ENCODE results near the gene PDSS2.
"Not testable (repeated sequence)": the region's sequence is repeated elsewhere in the genome, so short reads cannot be mapped to it uniquely, and the experiment has no call there.

PDSS2 gene

GRCh38 chr6:107321793-107322192 lies 137.6 kb downstream of the PDSS2 start:
- no peak for DNase-seq (ENCODE audit: low spot score)

DNA sequence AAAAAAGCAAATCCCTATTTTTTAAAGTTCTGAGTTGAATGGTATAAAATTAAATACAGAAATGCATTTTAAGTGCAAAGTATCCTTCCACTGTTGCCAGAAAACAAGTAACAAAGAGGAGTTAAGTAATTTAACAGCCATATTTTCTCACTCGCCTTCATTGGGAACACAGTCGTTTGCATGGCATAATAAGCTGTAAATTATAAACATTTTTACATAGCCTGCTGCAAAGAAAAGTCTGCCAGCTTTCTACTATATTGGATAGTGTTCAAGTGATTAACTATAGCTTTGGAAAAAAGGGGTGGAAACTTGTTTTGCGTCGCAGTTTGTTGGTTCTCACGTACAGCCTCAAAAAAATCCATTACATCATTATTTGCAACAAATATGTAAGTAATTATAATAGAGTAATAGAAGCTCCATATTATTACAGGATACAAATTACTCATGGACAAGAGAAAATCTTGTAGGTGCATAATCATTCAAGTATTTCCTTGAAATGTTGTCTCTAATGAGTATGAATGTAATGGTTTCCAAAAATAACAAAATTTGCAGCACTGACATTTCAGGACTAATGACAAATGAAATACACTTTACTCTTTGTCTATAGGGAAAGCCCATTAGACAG lies 139.3 kb downstream of the PDSS2 start:
- no peak for DNase-seq (ENCODE audit: low spot score)

GRCh38 chr6:107318100-107318736 lies 141.1 kb downstream of the PDSS2 start:
- DNase-seq (ENCODE audit: low spot score), result peak; percentile 57

DNA sequence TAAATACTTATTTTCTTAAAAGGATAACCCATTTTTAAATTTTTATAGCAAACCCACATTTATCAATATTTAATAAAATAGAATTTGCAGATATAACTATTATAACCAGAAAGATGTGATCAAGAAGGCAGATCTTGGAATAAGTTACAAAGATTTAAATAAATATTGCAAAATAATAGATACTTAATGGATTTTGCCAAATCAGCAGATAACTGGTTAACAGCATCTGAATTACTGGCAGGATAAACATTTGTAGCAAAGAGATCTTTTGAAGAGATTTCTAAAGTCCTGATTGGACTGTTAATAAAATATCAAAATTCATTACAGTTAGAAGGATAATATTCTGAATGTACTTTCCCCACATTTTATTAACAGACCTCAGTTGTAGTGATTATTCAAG lies 144.2 kb downstream of the PDSS2 start:
- no peak for DNase-seq (ENCODE audit: low spot score)

- no peak for DNase-seq (ENCODE audit: low spot score)
Observed at GRCh38 chr6:107314531-107314939, 144.8 kb downstream of the PDSS2 start.

- DNase-seq (ENCODE audit: low spot score), result no peak
Observed at GRCh38 chr6:107313776-107314175, 145.6 kb downstream of the PDSS2 start.

DNA sequence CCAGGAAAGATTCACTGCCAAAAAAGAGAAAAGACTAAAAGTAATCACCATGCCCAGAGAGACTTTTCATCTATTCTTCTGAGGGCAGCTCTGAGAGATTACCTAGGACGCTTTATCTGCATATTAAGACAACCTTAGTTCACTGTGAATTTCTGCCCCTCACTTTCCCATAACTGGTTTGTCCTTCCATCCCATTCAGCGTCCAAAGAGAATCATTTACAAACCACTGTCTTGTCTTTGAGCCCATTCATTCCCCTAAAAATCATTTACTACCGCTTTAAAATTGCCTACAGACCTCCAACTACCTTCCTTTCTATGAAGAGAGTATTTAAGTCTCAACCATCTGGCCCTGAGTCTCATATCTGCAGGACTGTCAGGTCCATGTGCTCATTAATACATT lies 149.0 kb downstream of the PDSS2 start:
- DNase-seq (ENCODE audit: low spot score), result no peak

DNA sequence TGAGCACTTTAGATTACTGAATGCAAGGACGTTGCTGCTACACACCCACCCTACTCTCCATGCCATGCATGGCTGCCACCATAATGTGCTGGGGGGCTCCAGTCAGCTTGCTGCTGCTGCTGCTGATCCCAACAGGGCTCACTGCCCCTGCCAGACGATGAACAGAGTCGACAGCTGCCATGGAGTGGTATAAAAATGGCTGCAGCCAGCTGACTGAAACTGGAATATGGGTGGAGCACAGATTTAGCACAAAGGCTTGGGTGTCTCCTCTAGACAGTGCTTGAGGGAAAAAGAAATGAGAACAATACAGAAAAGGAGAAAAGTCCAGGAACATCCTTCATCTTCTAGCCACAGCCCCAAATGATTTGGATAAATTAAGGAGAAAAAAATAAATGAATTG lies 150.7 kb downstream of the PDSS2 start:
- DNase-seq (ENCODE audit: low spot score), result no peak

DNA sequence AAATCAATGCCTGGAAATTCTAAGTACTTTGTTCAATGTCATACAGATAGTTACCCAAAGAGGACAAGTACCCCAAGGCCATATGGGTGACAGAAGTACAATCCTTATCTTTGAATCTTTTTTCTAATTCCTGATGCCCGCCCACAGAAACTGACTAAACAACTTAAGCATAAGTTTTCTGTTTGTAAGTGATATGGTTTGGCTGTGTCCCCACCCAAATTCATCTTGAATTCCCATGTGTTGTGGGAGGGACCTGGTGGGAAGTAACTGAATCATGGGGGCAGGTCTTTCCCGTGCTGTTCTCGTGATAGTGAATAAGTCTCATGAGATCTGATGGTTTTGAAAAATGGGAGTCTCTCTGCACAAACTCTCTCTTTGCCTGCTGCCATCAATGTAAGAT lies 153.4 kb downstream of the PDSS2 start:
- not testable (repeated sequence) for DNase-seq (ENCODE audit: low spot score)

GRCh38 chr6:107305391-107305790 lies 154.0 kb downstream of the PDSS2 start:
- no peak for DNase-seq (ENCODE audit: low spot score)

DNA sequence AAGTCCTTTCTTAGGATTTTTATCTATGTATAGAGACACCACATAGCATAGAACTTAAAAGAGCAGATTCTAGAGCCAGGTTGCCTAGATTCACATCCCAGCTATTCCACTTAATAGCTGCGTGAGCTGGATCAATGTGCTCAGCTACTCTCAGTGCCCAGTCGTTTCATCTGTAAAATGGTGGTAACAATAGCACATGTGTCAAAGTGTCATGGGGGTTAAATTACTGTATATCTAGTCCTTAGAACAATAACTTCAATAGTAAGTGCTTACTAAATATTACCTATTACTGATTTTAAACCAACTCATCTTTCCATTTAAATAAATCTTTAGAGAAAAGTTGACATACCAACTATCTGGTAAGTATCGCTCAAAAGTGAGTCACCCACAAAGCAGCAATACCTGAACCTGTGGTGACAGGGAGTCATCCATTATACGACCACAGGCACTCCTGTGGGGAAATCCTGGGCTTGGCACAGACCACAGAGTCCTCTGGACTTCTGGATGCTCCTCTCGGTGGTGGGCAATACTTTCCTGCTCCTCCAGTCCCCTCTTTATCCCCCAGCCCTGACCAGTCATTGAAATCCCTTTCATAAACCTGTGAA lies 154.8 kb downstream of the PDSS2 start:
- DNase-seq (ENCODE audit: low spot score), result no peak

DNA sequence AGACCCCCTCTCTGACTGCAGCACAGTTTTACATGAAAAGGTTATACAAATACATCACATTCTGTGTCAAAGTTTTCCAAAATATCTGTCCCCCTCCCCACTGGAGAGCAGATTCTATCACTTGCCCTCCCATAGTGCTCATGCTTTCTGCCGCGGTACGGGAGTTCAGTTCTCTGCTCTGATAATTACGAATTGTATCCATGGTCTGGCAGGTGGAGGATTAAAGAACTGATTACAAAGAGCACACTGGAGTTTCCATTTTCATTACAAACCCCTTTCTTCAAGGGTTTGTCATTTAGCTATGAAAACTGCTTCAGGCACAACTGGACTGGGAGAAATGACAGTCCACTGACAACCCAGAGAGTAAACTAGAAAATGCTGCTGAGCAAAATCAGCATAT lies 166.0 kb downstream of the PDSS2 start:
- peak; percentile 5 for DNase-seq (ENCODE audit: low spot score)

DNA sequence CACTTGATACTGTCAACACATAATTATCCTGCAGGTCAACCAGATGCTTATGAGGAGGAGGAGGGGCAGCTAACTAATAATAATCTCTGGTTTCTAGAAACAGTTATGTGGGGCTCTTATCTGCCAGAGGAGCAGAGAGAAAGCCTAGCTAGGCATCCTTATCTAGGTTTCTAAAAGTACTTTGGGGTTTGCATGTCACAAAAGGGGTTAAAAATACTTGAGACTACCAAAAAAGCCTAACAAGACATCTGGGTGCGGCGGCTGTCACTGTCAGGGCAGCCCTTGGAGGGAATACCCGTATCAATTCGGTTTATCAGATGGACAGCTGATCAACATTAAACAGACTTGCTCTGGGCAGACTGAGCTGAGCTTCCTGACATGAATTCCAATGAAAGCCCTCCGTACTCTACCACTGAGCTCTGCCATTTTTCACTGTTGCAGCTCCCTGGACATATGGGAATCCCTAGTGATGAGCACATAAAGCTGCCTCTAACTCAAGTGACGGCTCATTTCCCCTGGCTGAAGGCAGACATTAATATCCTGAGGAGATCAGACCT lies 166.6 kb downstream of the PDSS2 start:
- peak; percentile 18 for DNase-seq (ENCODE audit: low spot score)

DNA sequence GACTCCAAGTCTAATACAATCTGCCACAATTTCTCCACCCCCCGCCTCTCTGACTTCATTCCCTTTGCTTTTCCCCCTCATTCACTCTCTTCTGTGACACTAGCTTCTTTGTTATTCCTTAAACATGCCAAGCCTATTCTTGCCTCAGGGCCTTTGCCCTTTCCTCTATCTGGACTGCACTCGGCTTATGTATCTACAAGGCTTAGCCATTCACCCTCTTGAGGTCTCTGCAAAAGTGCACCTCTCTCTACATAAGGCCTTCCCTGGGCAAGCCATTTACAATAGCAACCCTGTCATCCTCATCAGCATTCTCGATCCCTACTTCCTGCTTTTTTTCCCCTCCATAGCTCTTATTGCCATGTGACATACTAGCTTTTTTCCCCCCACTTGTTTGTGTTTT lies 168.9 kb downstream of the PDSS2 start:
- DNase-seq (ENCODE audit: low spot score), result no peak

GRCh38 chr6:107289258-107289657 lies 170.1 kb downstream of the PDSS2 start:
- DNase-seq (ENCODE audit: low spot score), result not testable (repeated sequence)

DNA sequence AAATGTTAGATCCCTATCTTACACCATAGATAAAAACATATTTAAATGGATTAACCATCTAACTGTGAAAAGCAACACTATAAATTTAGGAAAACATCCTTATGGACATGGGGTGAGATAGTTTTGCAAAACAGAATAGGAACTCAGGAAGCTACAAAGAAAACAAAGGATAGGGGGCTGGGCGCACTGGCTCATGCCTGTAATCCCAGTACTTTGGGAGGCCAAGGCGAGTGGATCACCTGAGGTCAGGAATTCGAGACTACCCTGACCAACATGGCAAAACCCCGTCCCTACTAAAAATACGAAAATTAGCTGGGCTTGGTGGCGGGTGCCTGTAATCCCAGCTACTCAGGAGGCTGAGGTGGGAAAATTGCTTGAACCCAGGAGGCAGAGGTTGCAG lies 173.7 kb downstream of the PDSS2 start:
- not testable (repeated sequence) for DNase-seq (ENCODE audit: low spot score)

DNA sequence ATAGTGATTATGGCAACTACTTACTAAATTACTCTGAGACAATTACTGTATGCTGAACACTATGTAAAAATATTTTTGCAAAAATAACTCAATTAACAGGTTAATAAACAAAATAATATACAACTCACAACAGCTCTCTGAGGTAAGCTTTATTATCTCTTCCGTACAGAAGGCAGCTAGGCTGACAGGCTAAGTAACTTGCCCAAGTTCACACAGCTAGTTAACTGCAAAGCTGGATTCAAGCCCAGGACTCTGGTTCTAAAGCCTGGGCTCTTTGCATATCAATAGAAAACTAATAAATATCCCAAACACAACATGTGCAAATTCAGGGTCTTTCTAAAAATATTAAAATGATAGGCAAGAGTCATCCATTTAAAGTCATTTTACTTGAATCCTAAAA lies 174.6 kb downstream of the PDSS2 start:
- DNase-seq (ENCODE audit: low spot score), result no peak

DNA sequence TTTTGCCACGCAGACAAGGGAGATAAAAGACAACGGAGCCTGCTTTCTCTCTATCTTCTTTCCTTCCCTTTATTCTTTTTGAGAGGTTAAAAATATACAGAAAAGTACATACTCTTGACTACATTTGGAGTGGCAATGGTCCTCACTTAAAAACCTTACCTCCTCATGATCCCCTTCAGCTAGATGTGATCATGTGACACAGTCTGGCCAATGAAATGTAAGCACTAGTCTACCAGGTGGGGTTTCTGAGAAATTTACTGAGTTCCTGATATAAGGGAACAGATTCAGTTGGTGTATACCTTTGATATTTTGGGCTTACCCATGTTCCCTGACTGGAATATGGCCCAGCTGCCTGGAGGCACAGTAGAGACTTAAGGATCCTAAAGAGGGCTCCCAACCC lies 178.6 kb downstream of the PDSS2 start:
- no peak for DNase-seq (ENCODE audit: low spot score)

GRCh38 chr6:107280001-107280400 lies 179.4 kb downstream of the PDSS2 start:
- DNase-seq (ENCODE audit: low spot score), result not testable (repeated sequence)

GRCh38 chr6:107275330-107275865 lies 184.0 kb downstream of the PDSS2 start:
- no peak for DNase-seq (ENCODE audit: low spot score)

DNA sequence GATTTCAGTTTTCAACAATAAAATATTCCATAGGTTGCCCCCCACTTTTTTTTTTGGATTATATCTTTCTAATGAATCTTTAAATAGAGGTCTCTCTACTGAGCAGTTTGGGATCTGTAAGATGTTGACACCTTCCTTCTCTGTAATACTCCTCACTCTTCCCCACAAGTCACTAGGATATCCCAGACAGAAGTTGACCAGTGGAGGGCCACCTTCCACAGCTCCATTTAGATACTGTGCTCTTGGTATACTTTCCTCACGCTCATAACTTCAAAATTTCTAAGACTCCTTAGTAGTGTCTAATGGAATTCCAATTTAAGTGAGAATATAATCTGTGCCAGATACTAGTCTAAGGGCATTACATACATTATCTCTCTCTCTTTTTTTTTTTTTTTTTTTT lies 185.1 kb downstream of the PDSS2 start:
- no peak for DNase-seq (ENCODE audit: low spot score)

DNA sequence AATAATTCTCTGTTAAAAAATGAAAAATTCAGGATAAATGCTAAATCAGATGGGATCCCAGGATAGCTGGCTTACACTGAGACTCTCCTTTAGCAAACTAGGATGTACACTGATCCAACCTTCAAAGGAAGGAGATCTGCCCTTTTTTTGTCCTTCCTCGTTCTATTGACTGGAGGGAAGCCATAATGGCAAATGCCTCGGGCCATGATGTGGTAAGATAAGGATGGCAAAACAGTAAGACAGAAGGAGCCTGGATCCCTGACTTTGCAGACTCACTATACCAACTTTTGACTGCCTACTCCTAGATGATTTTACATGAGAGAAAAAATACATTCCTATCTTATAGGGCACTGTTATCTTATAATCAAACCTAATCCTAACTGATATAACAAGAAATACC lies 187.1 kb downstream of the PDSS2 start:
- DNase-seq (ENCODE audit: low spot score), result no peak

DNA sequence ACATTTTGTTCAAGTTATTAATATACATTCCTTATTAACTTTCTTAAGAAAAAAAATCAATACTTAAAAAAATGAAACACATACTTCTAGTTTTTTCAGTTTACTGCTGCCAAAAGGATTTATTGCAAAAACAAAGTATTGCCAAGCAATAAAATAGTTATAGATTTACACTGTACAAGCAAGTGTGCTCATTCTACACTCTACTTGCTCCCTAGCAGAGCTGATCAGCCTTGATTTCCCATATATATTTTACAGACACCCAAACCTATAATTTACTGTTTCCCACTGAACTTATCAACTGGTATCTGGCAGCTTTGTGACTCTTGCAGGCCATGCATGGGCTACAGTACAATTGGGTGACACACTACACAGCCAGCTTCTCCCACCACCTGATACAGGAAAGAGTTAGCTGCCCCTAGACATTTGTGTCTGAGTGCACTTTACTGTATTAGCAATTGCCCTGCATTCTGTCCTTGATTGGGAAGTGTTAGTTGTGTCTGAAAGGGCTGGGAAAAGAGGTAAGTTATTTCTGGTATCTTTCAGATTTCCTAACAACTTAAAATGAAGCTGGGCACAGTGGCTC lies 188.1 kb downstream of the PDSS2 start:
- DNase-seq (ENCODE audit: low spot score), result no peak

Measured in cerebellar cortex (tissue), 1 donor.